H9 (cell line): ENCODE measurements around the gene CCDC186. TPM values are rescaled to one million over a fixed set of nuclear protein-coding genes. Genes with fewer than 3 reads are reported as not detected.

ENCODE experiments used
- DNase-seq: peaks from one replicate; pipeline ENCODE4 v3.0.0-alpha.2; 2017
- H2AFZ ChIP-seq: one replicate; pipeline ENCODE4 v1.6.1; 2013; ENCODE audit warnings: mild to moderate bottlenecking, low read length, control low read depth, moderate library complexity
- H2AK5ac ChIP-seq: 2 replicates; pipeline ENCODE4 v1.6.1; 2013; ENCODE audit warnings: low read length, control low read depth, mixed read lengths; ENCODE audit not compliant: insufficient read length
- H2BK120ac ChIP-seq: one replicate; pipeline ENCODE4 v1.6.1; 2013; ENCODE audit warnings: low read depth, mild to moderate bottlenecking, low read length, control low read depth, inconsistent platforms; ENCODE audit not compliant: poor library complexity, severe bottlenecking
- H2BK12ac ChIP-seq: 2 replicates; pipeline ENCODE4 v1.6.1; 2013; ENCODE audit warnings: low read length, control low read depth, mixed read lengths, low read depth; ENCODE audit not compliant: insufficient read length
- H2BK15ac ChIP-seq: 2 replicates; pipeline ENCODE4 v1.6.1; 2013; ENCODE audit warnings: low read depth, low read length, control low read depth
- H2BK20ac ChIP-seq: one replicate; pipeline ENCODE4 v1.6.1; 2013; ENCODE audit warnings: low read depth, mild to moderate bottlenecking, low read length, control low read depth, inconsistent platforms; ENCODE audit not compliant: poor library complexity, severe bottlenecking
- H2BK5ac ChIP-seq: 2 replicates; pipeline ENCODE4 v1.6.1; 2013; ENCODE audit warnings: low read length, control low read depth, mixed read lengths; ENCODE audit not compliant: insufficient read length
- H3K14ac ChIP-seq: 2 replicates; pipeline ENCODE4 v1.6.1; 2013; ENCODE audit warnings: low read length, control low read depth; ENCODE audit not compliant: insufficient read depth
- H3K18ac ChIP-seq: 2 replicates; pipeline ENCODE4 v1.6.1; 2013; ENCODE audit warnings: low read depth, mild to moderate bottlenecking, mixed read lengths, low read length, control low read depth; ENCODE audit not compliant: insufficient read length
- H3K23ac ChIP-seq: 2 replicates; pipeline ENCODE4 v1.6.1; 2013; ENCODE audit warnings: low read length, control low read depth, mixed read lengths, low read depth; ENCODE audit not compliant: insufficient read length
- H3K23me2 ChIP-seq: 2 replicates; pipeline ENCODE4 v1.6.1; 2013; ENCODE audit warnings: low read depth, mild to moderate bottlenecking, mixed read lengths, low read length, control low read depth; ENCODE audit not compliant: insufficient read length, poor library complexity, severe bottlenecking
- H3K27ac ChIP-seq: 2 replicates; pipeline ENCODE4 v1.5.1; 2013; ENCODE audit warnings: low read length, control low read depth, mixed read lengths, low read depth; ENCODE audit not compliant: insufficient read length
- H3K27me3 ChIP-seq: 2 replicates; pipeline ENCODE4 v1.6.1; 2013; ENCODE audit warnings: low read length, control low read depth, inconsistent platforms; ENCODE audit not compliant: insufficient read depth
- H3K4ac ChIP-seq: 2 replicates; pipeline ENCODE4 v1.6.1; 2013; ENCODE audit warnings: low read depth, mild to moderate bottlenecking, control low read depth, inconsistent platforms, low read length, moderate library complexity
- H3K4me1 ChIP-seq: 2 replicates; pipeline ENCODE4 v1.6.1; 2013; ENCODE audit warnings: low read length, control low read depth, inconsistent platforms; ENCODE audit not compliant: insufficient read depth
- H3K4me2 ChIP-seq: 2 replicates; pipeline ENCODE4 v1.6.1; 2013; ENCODE audit warnings: low read length, control low read depth, mixed read lengths; ENCODE audit not compliant: insufficient read length, insufficient read depth
- H3K56ac ChIP-seq: 2 replicates; pipeline ENCODE4 v1.6.1; 2013; ENCODE audit warnings: low read depth, mild to moderate bottlenecking, mixed read lengths, low read length, control low read depth; ENCODE audit not compliant: insufficient read length
- H3K79me1 ChIP-seq: 2 replicates; pipeline ENCODE4 v1.6.1; 2013; ENCODE audit warnings: low read depth, mild to moderate bottlenecking, moderate library complexity, low read length, control low read depth, inconsistent platforms; ENCODE audit not compliant: insufficient read depth, poor library complexity, severe bottlenecking
- H3K79me2 ChIP-seq: 2 replicates; pipeline ENCODE4 v1.6.1; 2013; ENCODE audit warnings: low read length, control low read depth, inconsistent platforms; ENCODE audit not compliant: insufficient read depth
- H3K9ac ChIP-seq: 2 replicates; pipeline ENCODE4 v1.6.1; 2013; ENCODE audit warnings: low read length, control low read depth, mixed read lengths; ENCODE audit not compliant: insufficient read length; ENCODE audit errors: extremely low read depth
- H3K9me3 ChIP-seq: one replicate; pipeline ENCODE4 v1.6.1; 2013; ENCODE audit warnings: low read depth, low read length, inconsistent platforms; ENCODE audit not compliant: control insufficient read depth
- H3T11ph ChIP-seq: one replicate; pipeline ENCODE4 v1.6.1; 2013; ENCODE audit warnings: mild to moderate bottlenecking, low read length, control low read depth, inconsistent platforms
- H4K20me1 ChIP-seq: one replicate; pipeline ENCODE4 v1.6.1; 2013; ENCODE audit not compliant: control insufficient read depth, insufficient read length, insufficient read depth
- H4K5ac ChIP-seq: 2 replicates; pipeline ENCODE4 v1.6.1; 2013; ENCODE audit warnings: low read depth, mild to moderate bottlenecking, mixed read lengths, low read length, control low read depth; ENCODE audit not compliant: insufficient read length
- H4K8ac ChIP-seq: replicated peaks from 2 replicates; pipeline ENCODE4 v1.6.1; 2013; ENCODE audit warnings: low read length, control low read depth, mixed read lengths, low read depth; ENCODE audit not compliant: insufficient read length
- H4K91ac ChIP-seq: 2 replicates; pipeline ENCODE4 v1.6.1; 2013; ENCODE audit warnings: low read depth, mild to moderate bottlenecking, moderate library complexity, mixed read lengths, low read length, control low read depth; ENCODE audit not compliant: insufficient read length
- H3K27ac Mint-ChIP-seq, 3 experiments: 2 replicates in 2 of 3; 3 replicates in 1 of 3; pipeline ENCODE4 v1.8.0; 2020 to 2021; ENCODE audit warnings: mixed read lengths in 3 of 3, mild to moderate bottlenecking in 1 of 3, moderate library complexity in 1 of 3
- H3K27me3 Mint-ChIP-seq: 2 replicates; pipeline ENCODE4 v1.8.0; 2021; ENCODE audit warnings: low read depth, mild to moderate bottlenecking, moderate library complexity, mixed read lengths
- H3K36me3 Mint-ChIP-seq, 3 experiments: 2 replicates in 2 of 3; 3 replicates in 1 of 3; pipeline ENCODE4 v1.8.0; 2020 to 2021; ENCODE audit warnings: low read depth in 3 of 3, mixed read lengths in 3 of 3; ENCODE audit not compliant: insufficient read depth in 1 of 3
- H3K4me1 Mint-ChIP-seq, 2 experiments: 2 replicates each; pipeline ENCODE4 v1.8.0; 2020; ENCODE audit warnings: mixed read lengths in 2 of 2
- H3K4me3 Mint-ChIP-seq, 2 experiments: 2 replicates in 1 of 2; 3 replicates in 1 of 2; pipeline ENCODE4 v1.8.0; 2020 to 2021; ENCODE audit warnings: mild to moderate bottlenecking in 2 of 2, mixed read lengths in 2 of 2, moderate library complexity in 1 of 2
- H3K9me3 Mint-ChIP-seq, 2 experiments: 2 replicates in 1 of 2; 3 replicates in 1 of 2; pipeline ENCODE4 v1.8.0; 2020; ENCODE audit warnings: mild to moderate bottlenecking in 2 of 2, mixed read lengths in 2 of 2, moderate library complexity in 1 of 2
- WGBS: extraction: QIAGEN DNeasy Blood & Tissue Kit; methylation state at CpG from one replicate; pipeline ENCODE4 v1.1.7; 2013; ENCODE audit warnings: missing lambda C conversion rate, low lambda C conversion rate, mixed read lengths; ENCODE audit not compliant: insufficient read length; ENCODE audit errors: extremely low coverage; 5-methylcytosine and 5-hydroxymethylcytosine counted together
- total RNA-seq: library from RNA; stranded (reverse); gene quantifications from 2 replicates; pipeline ENCODE4 v1.2.1, GENCODE V29; 2021
- TF ChIP-seq, protein P1 (sequence below): fragments of 200-600 bp; sonication (generic); conservative IDR thresholded peaks from 3 replicates; pipeline ENCODE4 v1.8.0; 2021; ENCODE audit warnings: antibody characterized with exemption, mild to moderate bottlenecking

The CCDC186 gene
- total RNA-seq, 1 experiment from 2014 or later: 16.7 TPM

DNA sequence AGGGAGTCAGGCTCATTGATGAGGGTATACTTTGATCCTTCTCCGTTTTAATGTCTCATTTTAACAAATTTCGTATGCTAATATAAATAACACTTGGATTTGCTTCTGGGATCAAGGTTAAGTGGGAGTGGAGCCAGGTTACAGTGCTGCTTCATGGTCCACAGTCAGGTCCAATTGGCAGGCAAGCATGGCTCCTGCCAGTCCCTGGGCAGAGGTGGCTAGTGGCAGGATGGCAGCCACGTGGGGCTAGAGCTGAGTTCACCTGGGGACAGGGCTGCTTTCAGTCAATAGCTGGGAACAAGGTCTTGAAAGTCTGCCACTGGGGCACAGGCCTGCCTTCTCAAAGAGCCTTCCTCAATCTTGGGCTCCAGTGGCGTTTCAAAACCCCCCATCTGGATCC is 49.1 kb upstream of the CCDC186 start:
- no peaks in the 10 kb centered on the region for H4K20me1 ChIP-seq
- no peak overlapping the region for H3K14ac ChIP-seq
- no peak overlapping the region for H2BK12ac ChIP-seq
- no peak overlapping the region for H3K4ac ChIP-seq
- H3K18ac ChIP-seq: no peak overlapping the region
- no peaks in the 10 kb centered on the region for H3K4me1 Mint-ChIP-seq
- H2AFZ ChIP-seq: no peak overlapping the region
- H4K91ac ChIP-seq: no peak overlapping the region
- no peak overlapping the region for H3T11ph ChIP-seq
- no peak for DNase-seq
- TF ChIP-seq, protein P1, sequence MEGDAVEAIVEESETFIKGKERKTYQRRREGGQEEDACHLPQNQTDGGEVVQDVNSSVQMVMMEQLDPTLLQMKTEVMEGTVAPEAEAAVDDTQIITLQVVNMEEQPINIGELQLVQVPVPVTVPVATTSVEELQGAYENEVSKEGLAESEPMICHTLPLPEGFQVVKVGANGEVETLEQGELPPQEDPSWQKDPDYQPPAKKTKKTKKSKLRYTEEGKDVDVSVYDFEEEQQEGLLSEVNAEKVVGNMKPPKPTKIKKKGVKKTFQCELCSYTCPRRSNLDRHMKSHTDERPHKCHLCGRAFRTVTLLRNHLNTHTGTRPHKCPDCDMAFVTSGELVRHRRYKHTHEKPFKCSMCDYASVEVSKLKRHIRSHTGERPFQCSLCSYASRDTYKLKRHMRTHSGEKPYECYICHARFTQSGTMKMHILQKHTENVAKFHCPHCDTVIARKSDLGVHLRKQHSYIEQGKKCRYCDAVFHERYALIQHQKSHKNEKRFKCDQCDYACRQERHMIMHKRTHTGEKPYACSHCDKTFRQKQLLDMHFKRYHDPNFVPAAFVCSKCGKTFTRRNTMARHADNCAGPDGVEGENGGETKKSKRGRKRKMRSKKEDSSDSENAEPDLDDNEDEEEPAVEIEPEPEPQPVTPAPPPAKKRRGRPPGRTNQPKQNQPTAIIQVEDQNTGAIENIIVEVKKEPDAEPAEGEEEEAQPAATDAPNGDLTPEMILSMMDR: no peak
- H2BK20ac ChIP-seq: no peak overlapping the region
- no peak overlapping the region for H3K4me2 ChIP-seq
- peaks cover 6% of the 10 kb centered on the region; the same call in 1 of the 2 replicates for H3K27me3 Mint-ChIP-seq
- H4K5ac ChIP-seq: no peak overlapping the region
- H3K36me3 Mint-ChIP-seq: no peaks in the 10 kb centered on the region
- H3K27ac ChIP-seq: no peak overlapping the region
- no peak overlapping the region for H3K56ac ChIP-seq
- H3K23me2 ChIP-seq: no peaks in the 10 kb centered on the region
- no peaks in the 10 kb centered on the region for H3K9me3 ChIP-seq
- H3K9me3 Mint-ChIP-seq: no peaks in the 10 kb centered on the region
- H3K79me1 ChIP-seq: no peaks in the 10 kb centered on the region
- H2AK5ac ChIP-seq: no peak overlapping the region
- H3K9ac ChIP-seq: no peak overlapping the region
- no peaks in the 10 kb centered on the region for H3K4me1 ChIP-seq
- H3K27ac Mint-ChIP-seq: no peak overlapping the region
- H2BK5ac ChIP-seq: no peak overlapping the region
- H2BK120ac ChIP-seq: no peak overlapping the region
- no peak overlapping the region for H4K8ac ChIP-seq
- no peak overlapping the region for H2BK15ac ChIP-seq
- no peak overlapping the region for H3K4me3 Mint-ChIP-seq
- WGBS: no CpG with 5 or more reads among the region's 4 CpGs
- H3K79me2 ChIP-seq: no peaks in the 10 kb centered on the region
- H3K27me3 ChIP-seq: no peaks in the 10 kb centered on the region
- no peak overlapping the region for H3K23ac ChIP-seq
